IMR-90 (cell line): ENCODE measurements around the gene MCTP2. TPM values are rescaled to one million over a fixed set of nuclear protein-coding genes. Genes with fewer than 3 reads are reported as not detected.

Experiments used
- ATAC-seq: fragments of 200-7000 bp; cut with Tn5 transposase; 2 replicates; pipeline ENCODE4 v1.9.1; 2020; ENCODE audit warnings: low read depth, mild to moderate bottlenecking, moderate library complexity
- BruUV-seq: library from RNA; stranded (reverse); fragments of 400-500 nt; replicated peaks from 2 replicates; lab custom pipeline; 2021; lab: Mats Ljungman, UMichigan
- CTCF ChIA-PET: fragments of 300-600 bp; formaldehyde crosslinking; extraction: SDS; loops from one replicate; lab custom pipeline; 2021; ENCODE audit warnings: antibody characterized with exemption; lab: Yijun Ruan, JAX
- POLR2A ChIA-PET: fragments of 300-600 bp; sonication (Branson Sonifier 250); formaldehyde crosslinking; loops from one replicate; lab custom pipeline; 2022; ENCODE audit warnings: antibody characterized with exemption; ENCODE audit not compliant: unreplicated experiment; lab: Charles Lee
- DNase-seq: peaks from one replicate; pipeline ENCODE4 v3.0.0; 2013
- H2AFZ ChIP-seq: replicated peaks from 2 replicates; pipeline ENCODE3; 2013; ENCODE audit warnings: low read length, mild to moderate bottlenecking; ENCODE audit not compliant: poor library complexity
- H2AK5ac ChIP-seq: 2 replicates; pipeline ENCODE4 v1.6.1; 2013; ENCODE audit warnings: low read depth, low read length, inconsistent platforms
- H2AK9ac ChIP-seq: replicated peaks from 2 replicates; pipeline ENCODE3; 2013; ENCODE audit warnings: mild to moderate bottlenecking, low read depth, low read length, moderate library complexity; ENCODE audit not compliant: poor library complexity
- H2BK120ac ChIP-seq: 2 replicates; pipeline ENCODE4 v1.6.1; 2013; ENCODE audit warnings: low read depth, low read length, inconsistent platforms
- H2BK15ac ChIP-seq: 3 replicates; pipeline ENCODE4 v1.6.1; 2013; ENCODE audit warnings: low read depth, low read length, inconsistent platforms
- H2BK20ac ChIP-seq: 2 replicates; pipeline ENCODE4 v1.6.1; 2013; ENCODE audit warnings: low read depth, mild to moderate bottlenecking, inconsistent platforms, low read length, moderate library complexity
- H2BK5ac ChIP-seq: 2 replicates; pipeline ENCODE4 v1.6.1; 2013; ENCODE audit warnings: mild to moderate bottlenecking, low read depth, low read length, inconsistent platforms; ENCODE audit not compliant: poor library complexity, severe bottlenecking
- H3K14ac ChIP-seq: replicated peaks from 2 replicates; pipeline ENCODE4 v1.6.1; 2013; ENCODE audit warnings: low read depth, low read length, inconsistent platforms
- H3K18ac ChIP-seq: 2 replicates; pipeline ENCODE4 v1.6.1; 2013; ENCODE audit warnings: low read depth, low read length, control low read depth
- H3K23ac ChIP-seq: 2 replicates; pipeline ENCODE4 v1.6.1; 2013; ENCODE audit warnings: low read depth, low read length, inconsistent platforms
- H3K27ac ChIP-seq: 2 replicates; pipeline ENCODE4 v1.5.1; 2013; ENCODE audit warnings: mild to moderate bottlenecking, control low read depth, low read length; ENCODE audit not compliant: insufficient read depth
- H3K27me3 ChIP-seq: 2 replicates; pipeline ENCODE4 v1.6.1; 2013; ENCODE audit warnings: low read length; ENCODE audit not compliant: control insufficient read depth, insufficient read depth
- H3K36me3 ChIP-seq: 2 replicates; pipeline ENCODE4 v1.6.1; 2013; ENCODE audit warnings: low read length, mixed read lengths; ENCODE audit not compliant: control insufficient read depth, insufficient read depth
- H3K4ac ChIP-seq: 2 replicates; pipeline ENCODE4 v1.6.1; 2013; ENCODE audit warnings: low read depth, low read length, inconsistent platforms
- H3K4me1 ChIP-seq: 2 replicates; pipeline ENCODE4 v1.6.1; 2013; ENCODE audit warnings: low read length, mixed read lengths; ENCODE audit not compliant: control insufficient read depth, insufficient read depth
- H3K4me2 ChIP-seq: 2 replicates; pipeline ENCODE4 v1.6.1; 2013; ENCODE audit warnings: low read depth, mild to moderate bottlenecking, control low read depth, low read length, moderate library complexity
- H3K4me3 ChIP-seq: 2 replicates; pipeline ENCODE4 v1.5.1; 2013; ENCODE audit warnings: low read depth, mild to moderate bottlenecking, control low read depth, low read length, moderate library complexity; ENCODE audit not compliant: insufficient read depth
- H3K56ac ChIP-seq: 2 replicates; pipeline ENCODE4 v1.6.1; 2013; ENCODE audit warnings: low read length, inconsistent platforms; ENCODE audit not compliant: insufficient read depth; ENCODE audit errors: extremely low read depth
- H3K79me1 ChIP-seq, 2 experiments: 2 replicates each; pipeline ENCODE4 v1.6.1; 2013; ENCODE audit warnings: low read length in 2 of 2, inconsistent platforms in 1 of 2, low read depth in 1 of 2
- H3K9ac ChIP-seq: 2 replicates; pipeline ENCODE4 v1.6.1; 2013; ENCODE audit warnings: low read depth, low read length, control low read depth
- H3K9me1 ChIP-seq: 2 replicates; pipeline ENCODE4 v1.6.1; 2013; ENCODE audit warnings: low read length, inconsistent platforms; ENCODE audit not compliant: insufficient read depth
- H3K9me3 ChIP-seq: 2 replicates; pipeline ENCODE4 v1.6.1; 2013; ENCODE audit warnings: low read length; ENCODE audit not compliant: control insufficient read depth, insufficient read depth
- H4K20me1 ChIP-seq: 2 replicates; pipeline ENCODE4 v1.6.1; 2013; ENCODE audit warnings: low read length, inconsistent platforms; ENCODE audit not compliant: insufficient read depth
- H4K5ac ChIP-seq: 2 replicates; pipeline ENCODE4 v1.6.1; 2013; ENCODE audit warnings: mild to moderate bottlenecking, low read depth, low read length, control low read depth
- H4K8ac ChIP-seq, 2 experiments: 2 replicates each; pipeline ENCODE4 v1.6.1; 2013; ENCODE audit warnings: low read depth in 2 of 2, low read length in 2 of 2, control low read depth in 1 of 2, inconsistent platforms in 1 of 2
- H4K91ac ChIP-seq: 2 replicates; pipeline ENCODE4 v1.6.1; 2013; ENCODE audit warnings: low read depth, low read length, inconsistent platforms; ENCODE audit not compliant: insufficient read depth
- BHLHE40 ChIP-seq: fragments of 150-350 bp; IDR thresholded peaks from 2 replicates; pipeline ENCODE4 v1.6.1; 2016; ENCODE audit warnings: mild to moderate bottlenecking, low read depth, low read length
- CEBPB ChIP-seq: IDR thresholded peaks from 2 replicates; pipeline ENCODE4 v1.6.1; 2012; ENCODE audit warnings: low read depth, low read length, improper control_type of control experiment
- CHD1 ChIP-seq: IDR thresholded peaks from 2 replicates; pipeline ENCODE4 v1.6.1; 2012; ENCODE audit warnings: low read depth, low read length, improper control_type of control experiment
- CTCF ChIP-seq: conservative IDR thresholded peaks from 2 replicates; pipeline ENCODE4 v1.5.1; 2012; ENCODE audit warnings: mild to moderate bottlenecking, low read depth, low read length, improper control_type of control experiment
- ELK1 ChIP-seq: fragments of 150-350 bp; IDR thresholded peaks from 2 replicates; pipeline ENCODE4 v1.6.1; 2016; ENCODE audit warnings: low read depth, mild to moderate bottlenecking, low read length, moderate library complexity, borderline replicate concordance
- FOS ChIP-seq: fragments of 150-350 bp; IDR thresholded peaks from 2 replicates; pipeline ENCODE4 v1.6.1; 2016; ENCODE audit warnings: low read depth, low read length
- MAZ ChIP-seq: IDR thresholded peaks from 2 replicates; pipeline ENCODE4 v1.6.1; 2012; ENCODE audit warnings: low read depth, mild to moderate bottlenecking, low read length, improper control_type of control experiment, moderate library complexity, borderline replicate concordance
- MXI1 ChIP-seq: IDR thresholded peaks from 2 replicates; pipeline ENCODE4 v1.6.1; 2012; ENCODE audit warnings: low read depth, mild to moderate bottlenecking, low read length, moderate library complexity, borderline replicate concordance
- RAD21 ChIP-seq: IDR thresholded peaks from 2 replicates; pipeline ENCODE4 v1.6.1; 2012; ENCODE audit warnings: low read length, improper control_type of control experiment
- RFX5 ChIP-seq: IDR thresholded peaks from 2 replicates; pipeline ENCODE4 v1.8.0; 2012; ENCODE audit warnings: low read depth, mild to moderate bottlenecking, low read length, moderate library complexity
- SMC3 ChIP-seq: fragments of 150-350 bp; IDR thresholded peaks from 2 replicates; pipeline ENCODE4 v1.6.1; 2016; ENCODE audit warnings: low read depth, mild to moderate bottlenecking, antibody characterized with exemption, low read length, moderate library complexity
- WGBS, 2 experiments: methylation state at CpG; one replicate each; pipeline versions ENCODE4 v1.1.5 to v1.1.7; 2013; ENCODE audit warnings: missing lambda C conversion rate in 2 of 2; ENCODE audit not compliant: insufficient read length in 1 of 2; ENCODE audit errors: extremely low coverage in 2 of 2; 5-methylcytosine and 5-hydroxymethylcytosine counted together
- dilution Hi-C: fragments of 300-500 bp; cut with HindIII; formaldehyde crosslinking; loops from one replicate; pipeline ENCODE4 v1.14.3; 2018; ENCODE audit warnings: low sequenced_read_pairs; ENCODE audit not compliant: unreplicated experiment
- in situ Hi-C: fragments of 300-500 bp; cut with MboI; formaldehyde crosslinking; loops from 3 replicates; pipeline ENCODE4 v1.14.3; 2019; ENCODE audit warnings: low sequenced_read_pairs, inconsistent platforms, mixed read lengths
- intact Hi-C: fragments of 100-400 bp; cut with micrococcal nuclease; formaldehyde crosslinking; loops from 2 replicates; pipeline ENCODE4 v1.10.0; 2022
- polyA plus RNA-seq, 3 experiments: library from polyadenylated mRNA; depleted of rRNA; stranded (reverse); fragments of >200 nt; gene quantifications; 2 replicates each; pipeline ENCODE4 v1.2.3, GENCODE V29; 2012; ENCODE audit warnings: low replicate concordance in 1 of 3
- total RNA-seq: library from RNA; depleted of rRNA; stranded (reverse); fragments of >200 nt; gene quantifications from 2 replicates; pipeline ENCODE4 v1.2.3, GENCODE V29; 2012

Gene MCTP2
- total and polyA plus RNA-seq, 2 of the 4 experiments (the other 2 are of a cell fraction), result 5.1 to 9.9 TPM

- H3K14ac ChIP-seq, result no peak overlapping the region
- H3K18ac ChIP-seq, result no peak overlapping the region
- H2BK20ac ChIP-seq, result no peak overlapping the region
- H3K9me1 ChIP-seq, result no peaks in the 10 kb centered on the region
- H3K56ac ChIP-seq, result no peak overlapping the region
- H3K9ac ChIP-seq, result no peak overlapping the region
- H4K20me1 ChIP-seq, result no peaks in the 10 kb centered on the region
- H2BK120ac ChIP-seq, result no peak overlapping the region
- no peaks in the 10 kb centered on the region for H3K27me3 ChIP-seq
- no peak overlapping the region for H4K8ac ChIP-seq
- no peaks in the 10 kb centered on the region for H3K9me3 ChIP-seq
- no peak for TF ChIP-seq RFX5
- no peak for TF ChIP-seq CTCF
- no peak for TF ChIP-seq CEBPB
- no peak for TF ChIP-seq MAZ
- TF ChIP-seq CHD1, result no peak
- no peak for TF ChIP-seq SMC3
- TF ChIP-seq RAD21, result no peak
- TF ChIP-seq BHLHE40, result no peak
- no peak for TF ChIP-seq FOS
- TF ChIP-seq MXI1, result no peak
- TF ChIP-seq ELK1, result no peak
- no peak overlapping the region for H4K91ac ChIP-seq
- no peak overlapping the region for H3K4me3 ChIP-seq
- H3K4ac ChIP-seq, result no peak overlapping the region
- no peak overlapping the region for H3K4me2 ChIP-seq
- BruUV-seq, result no TSS peak
- dilution Hi-C loops, result no loop called here
- H2AFZ ChIP-seq, result no peak overlapping the region
- H3K36me3 ChIP-seq, result 0 out of 2 replicates have a peak, but pooled peaks cover 1% of the 10 kb centered on the region
- H3K79me1 ChIP-seq, result no peaks in the 10 kb centered on the region
- H2BK15ac ChIP-seq, result no peak overlapping the region
- in situ Hi-C loops, result no loop called here
- H3K27ac ChIP-seq, result no peak overlapping the region
- ATAC-seq, result no peak
- no peak overlapping the region for H2BK5ac ChIP-seq
- intact Hi-C loops, result no loop called here
- no peak overlapping the region for H2AK9ac ChIP-seq
- no peak overlapping the region for H2AK5ac ChIP-seq
- no peak for DNase-seq
- H3K4me1 ChIP-seq, result no peaks in the 10 kb centered on the region
- WGBS, 2 experiments, result no CpG with 5 or more reads among the region's 4 CpGs
- H4K5ac ChIP-seq, result no peak overlapping the region
- CTCF ChIA-PET, result no interaction called here
- no peak overlapping the region for H3K23ac ChIP-seq
- POLR2A ChIA-PET, result no interaction called here
Observed at GRCh38 chr15:94385441-94385840, 154.1 kb downstream of the MCTP2 start.
